Progenitor cell of endocrine pancreas (in vitro differentiated cells): ENCODE measurements around the gene B4GALT4. TPM values are rescaled to one million over a fixed set of nuclear protein-coding genes. Genes with fewer than 3 reads are reported as not detected.

ENCODE experiments used
- DNase-seq: peaks from one replicate; pipeline ENCODE4 v3.0.0; 2021; ENCODE audit warnings: low spot score; ENCODE audit not compliant: unreplicated experiment
- H3K27ac Mint-ChIP-seq: 2 replicates; pipeline ENCODE4 v1.8.0; 2021; ENCODE audit warnings: mild to moderate bottlenecking, moderate library complexity, mixed read lengths
- H3K27me3 Mint-ChIP-seq: 2 replicates; pipeline ENCODE4 v1.8.0; 2021; ENCODE audit warnings: mixed read lengths
- H3K36me3 Mint-ChIP-seq: 2 replicates; pipeline ENCODE4 v1.8.0; 2022; ENCODE audit warnings: mixed read lengths; ENCODE audit not compliant: insufficient read depth
- H3K4me1 Mint-ChIP-seq: 2 replicates; pipeline ENCODE4 v1.8.0; 2021; ENCODE audit warnings: low read depth, mixed read lengths
- H3K4me3 Mint-ChIP-seq: 2 replicates; pipeline ENCODE4 v1.8.0; 2021; ENCODE audit warnings: low read depth, mild to moderate bottlenecking, moderate library complexity, mixed read lengths
- H3K9me3 Mint-ChIP-seq: 2 replicates; pipeline ENCODE4 v1.8.0; 2021; ENCODE audit warnings: low read depth, mixed read lengths
- CTCF ChIP-seq: fragments of 200-600 bp; sonication (generic); IDR thresholded peaks from one replicate; pipeline ENCODE4 v1.5.0; 2021; ENCODE audit warnings: antibody characterized with exemption, mild to moderate bottlenecking; ENCODE audit not compliant: unreplicated experiment
- total RNA-seq: library from RNA; stranded (reverse); gene quantifications from 2 replicates; pipeline ENCODE4 v1.2.1, GENCODE V29; 2021

Gene B4GALT4
- total RNA-seq, 1 donor from 2014 or later: 49.0 TPM

GRCh38 chr3:119235151-119235550, 5.5 kb downstream of the B4GALT4 start:
- H3K9me3 Mint-ChIP-seq: no peaks in the 10 kb centered on the region
- peaks cover 36% of the 10 kb centered on the region for H3K36me3 Mint-ChIP-seq
- peaks cover 22% of the 10 kb centered on the region for H3K4me1 Mint-ChIP-seq
- DNase-seq: no peak
- no peak overlapping the region for H3K4me3 Mint-ChIP-seq
- TF ChIP-seq CTCF: no peak
- H3K27ac Mint-ChIP-seq: no peak overlapping the region
- no peaks in the 10 kb centered on the region for H3K27me3 Mint-ChIP-seq

- no peak for TF ChIP-seq CTCF
- Mint-ChIP-seq H3K27me3 (no peaks in the 10 kb centered on the region), H3K4me1 (peaks cover 17% of the 10 kb centered on the region), H3K9me3 (no peaks in the 10 kb centered on the region), H3K27ac (no peak overlapping the region), H3K4me3 (no peak overlapping the region), H3K36me3 (peaks cover 41% of the 10 kb centered on the region)
- DNase-seq: no peak
Observed at GRCh38 chr3:119234610-119235009, 6.1 kb downstream of the B4GALT4 start.

GRCh38 chr3:119230745-119231144, 9.9 kb downstream of the B4GALT4 start:
- H3K9me3 Mint-ChIP-seq: no peaks in the 10 kb centered on the region
- H3K4me3 Mint-ChIP-seq: no peak overlapping the region
- H3K4me1 Mint-ChIP-seq: peaks cover 1% of the 10 kb centered on the region
- H3K27ac Mint-ChIP-seq: peak overlapping the region; percentile 23
- H3K27me3 Mint-ChIP-seq: no peaks in the 10 kb centered on the region
- peaks cover 50% of the 10 kb centered on the region for H3K36me3 Mint-ChIP-seq
- DNase-seq: no peak
- no peak for TF ChIP-seq CTCF

GRCh38 chr3:119230071-119230470, 10.6 kb downstream of the B4GALT4 start:
- TF ChIP-seq CTCF: no peak
- DNase-seq: no peak
- Mint-ChIP-seq H3K4me1 (no peaks in the 10 kb centered on the region), H3K27me3 (no peaks in the 10 kb centered on the region), H3K36me3 (peaks cover 43% of the 10 kb centered on the region), H3K27ac (no peak overlapping the region), H3K4me3 (no peak overlapping the region), H3K9me3 (no peaks in the 10 kb centered on the region)

- no peaks in the 10 kb centered on the region for H3K9me3 Mint-ChIP-seq
- H3K27me3 Mint-ChIP-seq: no peaks in the 10 kb centered on the region
- no peak for TF ChIP-seq CTCF
- H3K4me1 Mint-ChIP-seq: no peaks in the 10 kb centered on the region
- H3K27ac Mint-ChIP-seq: no peak overlapping the region
- H3K36me3 Mint-ChIP-seq: peaks cover 39% of the 10 kb centered on the region
- H3K4me3 Mint-ChIP-seq: no peak overlapping the region
- DNase-seq: no peak
Observed at GRCh38 chr3:119229190-119229589, 11.5 kb downstream of the B4GALT4 start.
